Mammary epithelial cell (primary cell): Measurements from ENCODE around the gene TACC2.

ENCODE experiments used
- CTCF ChIP-seq, 2 donors: IDR thresholded peaks in 1 of 2; conservative IDR thresholded peaks in 1 of 2; 2 replicates each; pipeline ENCODE4 v1.5.1; 2011 to 2012; ENCODE audit warnings: inconsistent platforms in 2 of 2, low read length in 2 of 2, mild to moderate bottlenecking in 2 of 2, control low read depth in 1 of 2, low read depth in 1 of 2; ENCODE audit not compliant: insufficient read depth in 1 of 2; ENCODE audit errors: extremely low read depth in 1 of 2
- EZH2 ChIP-seq: IDR thresholded peaks from 2 replicates; pipeline ENCODE4 v1.6.1; 2012; ENCODE audit warnings: low read length, inconsistent platforms, borderline replicate concordance

GRCh38 chr10:122204691-122205489, 215.9 kb downstream of the TACC2 start:
- TF ChIP-seq CTCF (conservative IDR thresholded peaks at IDR 0.05 in 1 of 2, IDR thresholded peaks at IDR 0.05 in 1 of 2; ENCODE audit: extremely low read depth in 1 of 2, insufficient read depth in 1 of 2, low read depth in 1 of 2, low read length in 2 of 2), result no peak
- TF ChIP-seq EZH2, result no peak
